Activated naive CD4-positive, alpha-beta T cell treated with Interleukin-2 at 50 U/mL for 16 hours (primary cell): ENCODE measurements around the gene FAM53A.

Experiments
- DNase-seq: peaks from one replicate; pipeline ENCODE4 v3.0.0-alpha.2; 2020

The FAM53A gene

DNA sequence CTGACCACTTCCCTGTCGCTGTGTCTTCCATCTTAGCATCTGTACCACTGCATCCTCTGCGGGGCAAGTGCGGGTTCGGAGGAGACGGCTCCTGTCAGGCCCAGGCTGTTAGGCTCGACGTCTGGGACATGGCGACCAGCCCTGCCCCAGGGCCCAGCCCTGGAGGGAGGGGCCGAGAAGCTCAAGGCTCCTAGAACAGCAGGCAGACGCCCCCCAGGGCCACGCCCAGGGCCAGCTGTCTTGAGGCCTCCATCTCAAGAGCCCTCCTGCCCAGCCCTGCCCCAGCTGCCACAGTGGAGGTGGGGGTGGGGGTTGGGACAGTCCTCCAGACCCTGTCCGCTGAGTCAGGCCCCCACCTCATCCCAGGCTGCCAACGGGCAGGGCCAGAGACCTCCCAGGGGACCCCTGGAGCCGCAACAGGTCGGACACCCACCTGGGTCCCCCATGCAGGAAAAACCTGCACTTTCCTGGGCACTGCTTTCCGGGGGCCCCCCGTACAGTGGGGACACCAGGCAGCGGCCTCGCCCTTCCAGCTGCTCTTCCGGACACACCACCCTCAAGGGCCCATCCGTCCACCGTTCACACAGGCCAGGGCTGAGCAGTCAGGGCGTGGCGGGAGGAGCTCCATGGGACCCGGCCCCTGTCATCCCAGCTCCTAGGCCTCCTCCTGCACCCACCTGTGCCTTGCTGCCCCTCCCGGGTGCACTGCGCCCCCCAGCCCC is 83.1 kb downstream of the FAM53A start:
- no peak for DNase-seq

DNA sequence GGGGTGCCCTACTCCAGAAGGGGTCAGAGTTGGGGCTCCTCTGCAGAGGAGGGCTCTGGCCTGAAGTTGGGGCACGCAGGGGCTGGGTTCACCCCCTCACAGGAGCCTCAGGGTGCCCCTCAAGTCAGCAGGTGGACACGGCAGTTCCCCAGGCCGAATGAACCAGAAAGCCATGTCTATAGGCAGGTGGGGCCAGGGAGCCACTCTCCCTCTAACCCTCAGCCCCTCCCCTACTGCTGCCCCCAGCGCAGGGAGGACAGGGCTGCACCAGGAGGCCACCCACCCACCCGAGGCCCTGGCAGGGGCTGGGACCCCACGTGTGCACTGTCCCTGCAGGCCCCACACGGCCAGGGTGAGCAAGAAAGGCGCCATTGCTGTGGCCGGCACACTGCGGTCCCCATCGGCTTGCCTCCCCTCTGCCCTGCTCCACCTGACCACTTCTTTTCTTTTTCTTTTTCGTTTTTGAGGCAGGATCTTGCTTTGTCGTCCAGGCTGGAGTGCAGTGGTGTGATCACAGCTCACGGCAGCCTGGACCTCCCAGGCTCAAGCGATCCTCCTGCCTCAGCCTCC is 83.8 kb downstream of the FAM53A start:
- DNase-seq, result no peak

DNA sequence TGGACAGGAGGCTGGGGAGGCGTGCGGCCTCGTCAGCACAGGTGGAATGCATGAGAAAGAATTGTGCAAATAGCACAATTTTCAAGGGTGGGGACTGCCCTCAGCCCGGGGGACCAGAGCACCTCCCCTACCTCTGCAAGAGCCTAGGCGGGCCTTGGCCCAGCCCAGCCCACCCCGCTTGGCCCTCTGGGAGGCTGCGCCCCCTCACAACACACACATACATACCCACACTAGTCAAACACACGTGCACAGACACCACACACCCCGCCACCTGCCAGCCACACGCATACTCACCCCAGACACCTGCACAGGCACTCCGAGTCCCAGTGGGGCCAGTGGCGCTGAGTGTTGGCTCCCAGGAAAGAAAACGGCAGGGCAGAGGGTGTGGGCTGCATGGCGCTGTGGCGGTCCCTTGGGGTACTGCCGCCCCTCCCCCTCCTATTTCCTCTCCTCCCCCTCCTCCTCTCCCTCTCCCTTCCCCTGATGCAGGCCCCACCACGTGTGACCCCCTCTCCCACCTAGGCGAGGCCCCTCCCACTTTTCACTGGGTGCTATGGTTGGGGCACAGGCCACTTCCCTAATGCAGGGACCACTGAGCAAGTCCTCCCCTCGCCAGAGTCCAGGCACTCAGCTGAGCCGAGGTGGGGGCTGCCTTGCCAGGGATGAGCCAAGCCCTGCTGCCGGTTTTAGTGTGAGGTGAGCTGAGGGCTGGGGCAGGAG is 84.5 kb downstream of the FAM53A start:
- no peak for DNase-seq

DNA sequence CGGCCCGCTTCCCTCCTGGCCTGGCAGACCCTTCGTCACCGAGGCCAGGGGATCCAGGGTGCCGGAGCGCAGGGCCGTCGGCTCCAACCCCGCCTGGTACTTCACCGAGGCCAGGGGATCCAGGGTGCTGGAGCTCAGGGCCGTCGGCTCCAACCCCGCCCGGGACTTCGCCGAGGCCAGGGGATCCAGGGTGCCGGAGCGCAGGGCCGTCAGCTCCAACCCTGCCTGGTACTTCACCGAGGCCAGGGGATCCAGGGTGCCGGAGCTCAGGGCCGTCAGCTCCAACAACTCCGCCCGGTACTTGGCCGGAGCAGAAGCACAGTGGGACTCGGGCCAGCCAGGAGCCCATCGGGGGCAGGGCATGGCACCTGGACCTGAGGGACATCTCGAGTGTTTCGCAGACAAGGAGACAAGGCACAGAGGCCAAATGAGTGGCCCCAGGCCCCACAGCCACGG is 85.1 kb downstream of the FAM53A start:
- DNase-seq, result no peak

DNA sequence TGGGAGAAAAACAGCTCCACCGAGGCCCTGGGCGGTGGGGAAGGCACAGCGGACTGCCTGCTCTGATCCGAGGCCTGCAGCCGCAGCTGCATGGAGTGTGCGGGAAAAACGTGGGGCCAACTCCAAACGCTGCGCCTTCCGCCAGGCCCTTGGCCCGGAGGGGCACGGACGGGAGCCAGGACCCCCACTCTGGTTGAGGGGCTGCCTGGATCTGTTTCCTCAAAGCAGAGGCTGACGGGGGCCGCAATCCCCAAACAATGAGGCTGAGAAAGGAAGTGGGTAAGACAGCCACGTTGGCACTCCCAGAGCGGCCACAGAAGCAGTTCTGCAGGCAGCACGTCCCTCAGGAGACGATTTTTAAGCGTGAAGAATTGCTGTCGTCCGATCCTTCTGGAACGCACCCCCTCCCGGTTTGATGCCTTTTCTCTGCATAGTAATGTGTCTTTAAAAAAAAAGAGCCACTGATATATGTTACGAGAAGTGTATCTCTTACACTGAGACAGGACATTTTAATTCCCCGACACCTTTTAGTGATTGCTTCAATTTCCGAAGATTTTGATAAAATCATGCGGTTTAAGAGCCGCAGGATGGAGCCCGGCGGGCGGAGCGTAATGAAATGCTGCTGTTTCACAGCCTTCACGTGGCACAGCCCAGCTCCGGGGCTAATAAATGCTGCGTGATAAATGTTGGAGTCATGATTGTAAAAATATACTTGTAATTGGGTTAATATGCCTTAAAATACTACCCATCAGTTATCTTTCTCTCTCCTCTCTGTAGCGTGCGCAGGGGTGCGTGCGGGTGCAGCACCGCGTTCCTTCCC is 85.7 kb downstream of the FAM53A start:
- no peak for DNase-seq

DNA sequence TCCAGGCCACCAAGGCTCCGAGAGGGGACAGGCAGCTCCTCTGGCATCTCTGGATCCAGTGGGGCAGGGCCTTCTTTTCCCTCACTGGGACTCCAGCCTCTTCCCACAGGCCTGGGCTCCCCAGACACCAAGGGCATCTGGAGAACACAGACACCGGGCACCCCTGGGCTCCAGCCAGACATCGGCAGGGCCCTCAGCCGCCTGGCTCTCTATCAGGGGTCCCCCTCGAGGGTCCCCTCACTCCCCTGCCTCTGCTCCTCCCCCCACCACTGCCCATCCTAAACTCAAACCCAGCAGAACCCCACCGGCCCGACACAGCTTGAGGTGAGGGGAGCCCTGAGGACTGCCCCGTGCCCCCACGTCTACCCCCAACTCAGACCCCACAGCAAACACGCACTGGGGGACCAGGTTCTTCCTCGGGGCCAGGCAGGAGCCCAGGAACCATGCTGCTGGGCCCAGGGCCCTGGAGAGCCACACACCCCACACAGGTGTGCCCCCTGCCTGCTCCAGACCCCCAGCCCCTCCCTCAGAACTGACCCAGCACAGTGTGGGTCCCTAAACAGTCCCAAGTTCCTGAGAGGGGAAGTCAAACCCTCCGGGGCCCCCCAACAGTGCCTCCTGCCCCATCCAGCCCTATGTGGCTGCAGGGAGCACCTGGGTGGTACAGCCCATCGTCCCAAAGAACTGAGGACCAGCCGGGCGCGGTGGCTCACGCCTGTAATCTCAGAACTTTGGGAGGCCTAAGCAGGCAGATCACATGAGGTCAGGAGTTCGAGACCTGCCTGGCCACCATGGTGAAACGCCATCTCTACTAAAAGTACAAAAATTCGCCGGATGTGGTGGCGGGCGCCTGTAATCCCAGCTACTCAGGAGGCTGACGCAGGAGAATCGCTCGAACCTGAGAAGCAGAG is 86.8 kb downstream of the FAM53A start:
- DNase-seq, result no peak

DNA sequence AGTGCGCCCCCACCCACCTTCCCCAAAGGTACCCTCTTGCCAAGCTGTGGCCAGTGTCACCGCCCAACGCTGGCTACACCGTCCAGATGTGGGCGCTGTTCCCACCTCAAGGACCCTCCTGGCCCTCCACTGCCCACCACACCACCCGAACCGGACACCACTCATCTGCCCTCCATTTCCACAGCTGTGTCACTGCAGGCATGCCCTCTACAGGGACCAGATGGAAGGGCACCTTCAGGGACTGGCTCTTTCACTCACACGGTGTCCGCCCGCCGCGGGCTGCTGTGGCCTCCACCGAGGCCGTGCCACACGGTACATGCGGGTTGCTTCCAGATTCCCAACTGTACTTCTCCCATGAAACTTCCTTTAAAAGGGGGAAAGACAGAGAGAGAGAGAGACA is 87.7 kb downstream of the FAM53A start:
- DNase-seq, result no peak

DNA sequence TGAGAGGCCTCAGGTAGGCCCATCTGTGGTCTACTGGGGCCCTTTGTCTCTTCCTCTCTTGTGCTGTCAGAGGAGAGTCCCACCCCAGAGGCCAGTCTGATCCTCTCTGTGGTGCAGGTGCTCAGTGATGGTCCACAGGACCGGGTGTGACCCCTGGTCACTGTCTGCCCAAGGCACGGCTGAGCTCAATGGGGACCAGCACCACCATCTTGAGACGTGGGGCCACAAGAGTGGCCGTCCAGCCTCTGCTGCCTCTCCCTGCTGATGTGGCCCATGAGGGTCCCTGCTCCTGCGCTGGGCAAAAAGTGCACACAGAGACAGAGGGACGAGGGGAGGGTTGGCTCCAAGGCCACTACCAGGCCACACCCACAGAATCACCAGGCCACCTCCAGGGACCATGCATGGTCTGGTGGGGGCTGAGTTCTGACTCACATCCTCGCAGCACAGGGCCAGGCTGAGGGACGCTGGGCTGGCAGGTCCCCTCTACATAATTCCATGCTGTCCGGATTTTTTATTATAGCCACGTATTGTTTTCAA is 88.3 kb downstream of the FAM53A start:
- no peak for DNase-seq

DNA sequence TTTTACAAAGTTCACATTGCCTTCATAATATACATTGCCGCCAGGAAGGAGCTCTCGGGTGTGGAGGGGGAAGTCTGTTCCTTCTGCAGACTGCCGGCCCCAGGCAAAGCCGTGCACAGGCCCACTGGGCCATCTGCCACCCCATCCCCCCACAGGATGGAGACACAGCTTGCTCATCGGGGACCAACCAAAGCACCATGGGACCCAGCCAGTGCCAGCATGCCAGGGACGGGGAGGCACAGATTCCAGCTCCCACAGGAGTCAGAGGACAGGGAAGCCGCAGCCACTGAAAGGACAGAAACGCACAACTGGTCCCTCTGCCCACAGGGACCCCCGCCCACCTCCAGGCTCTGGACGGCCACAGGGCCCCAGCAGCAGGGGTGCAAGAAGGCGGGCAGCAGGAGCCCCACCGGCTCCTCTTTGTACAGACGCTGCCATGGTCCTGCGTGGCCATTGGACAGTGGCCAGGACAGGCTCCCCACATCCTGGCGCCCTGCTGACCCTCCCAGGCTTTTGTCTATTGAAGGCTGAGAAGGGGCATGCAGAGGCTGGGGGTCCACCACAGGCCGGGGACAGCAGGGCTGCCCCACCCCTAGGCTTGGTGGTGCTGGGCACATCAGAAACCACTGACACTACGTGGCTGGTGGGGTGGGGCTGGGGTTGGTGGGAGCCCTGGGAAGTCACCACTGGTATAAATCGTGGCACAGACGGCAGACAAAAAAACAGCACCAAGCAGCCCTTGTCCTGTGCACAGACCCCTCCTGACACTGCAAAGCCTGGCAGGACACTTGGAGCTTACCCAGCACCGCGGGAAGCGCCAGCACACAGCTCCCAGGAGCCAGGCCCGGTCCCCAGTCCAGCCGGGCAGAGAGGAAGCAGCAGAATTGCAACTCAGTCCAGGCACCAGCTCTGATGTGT is 89.0 kb downstream of the FAM53A start:
- DNase-seq, result no peak

DNA sequence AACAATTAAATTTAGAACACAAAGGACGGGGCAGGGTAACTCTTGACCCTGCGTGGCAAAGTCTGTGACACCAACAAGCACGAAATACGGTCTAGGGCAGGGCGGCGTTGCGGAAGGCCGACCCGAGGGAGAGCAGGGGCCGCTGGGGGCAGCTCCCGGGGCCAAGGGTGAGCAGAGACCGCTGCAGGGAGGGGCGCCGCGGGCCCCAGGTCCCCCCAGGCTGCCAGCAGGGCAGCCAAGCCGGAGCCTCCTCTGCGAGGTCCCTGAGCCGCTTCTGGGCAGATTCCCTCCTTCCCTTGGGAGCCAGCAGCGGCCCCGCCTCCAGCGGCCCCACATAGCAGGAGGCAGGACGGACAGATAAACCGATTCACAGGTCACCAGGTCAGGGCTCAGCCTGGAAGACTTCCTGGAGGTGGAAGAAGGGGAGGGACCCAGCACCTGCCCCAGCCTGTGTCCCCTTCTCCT is 90.2 kb downstream of the FAM53A start:
- DNase-seq, result no peak

DNA sequence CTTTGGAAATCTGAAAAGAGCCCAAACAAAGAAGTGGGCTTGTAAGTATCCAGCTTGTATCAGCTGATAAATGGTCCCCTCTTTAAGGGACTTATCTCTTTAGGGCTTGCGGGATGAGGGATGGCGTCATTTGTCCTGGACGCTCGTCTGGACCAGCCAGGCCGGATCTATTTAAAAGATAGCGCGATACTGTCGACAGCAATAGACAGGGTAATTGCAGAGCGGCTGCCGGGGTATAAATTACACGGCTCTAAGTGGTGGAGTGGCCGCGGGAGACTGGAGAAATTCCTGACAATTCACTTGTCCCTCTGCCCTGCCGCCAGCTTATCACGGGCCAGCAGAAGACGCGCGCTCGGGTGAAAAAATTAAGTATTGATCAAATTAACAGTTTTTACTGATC is 90.7 kb downstream of the FAM53A start:
- DNase-seq, result no peak

DNA sequence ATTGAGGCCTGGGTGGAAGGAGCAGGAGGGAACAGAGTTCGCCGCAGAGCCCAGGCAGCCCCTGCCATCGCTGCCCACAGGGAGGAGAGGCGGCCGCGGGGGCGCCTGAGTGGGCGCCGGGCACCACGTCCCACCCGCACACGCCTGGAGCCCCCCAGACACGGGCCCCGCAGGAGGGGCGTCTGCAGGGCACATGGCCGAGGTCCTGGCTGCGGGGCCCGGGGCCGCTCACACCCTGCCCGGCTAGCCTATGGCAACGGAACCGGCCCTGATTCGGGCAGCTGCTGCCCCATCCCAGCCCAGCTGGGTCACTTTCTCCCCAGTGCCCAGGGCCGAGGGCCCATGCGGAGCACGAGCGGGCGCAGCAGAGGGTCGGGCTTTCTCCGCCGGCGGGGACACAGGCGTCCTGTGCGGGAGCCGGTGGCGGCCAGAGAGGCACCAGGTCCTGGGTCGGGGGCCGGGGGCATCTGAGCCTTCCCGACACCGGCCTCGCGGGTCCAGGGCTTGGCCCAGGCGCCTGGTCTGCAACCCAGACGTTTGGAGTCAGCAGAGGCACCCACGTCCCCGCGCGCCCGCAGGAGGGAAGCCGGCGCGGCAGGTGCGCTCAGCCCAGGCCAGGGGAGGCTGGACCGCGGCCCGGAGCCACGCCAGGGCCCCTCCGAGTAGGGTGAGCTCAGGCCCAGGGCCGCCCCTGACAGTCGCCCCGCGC is 91.2 kb downstream of the FAM53A start:
- DNase-seq, result no peak

DNA sequence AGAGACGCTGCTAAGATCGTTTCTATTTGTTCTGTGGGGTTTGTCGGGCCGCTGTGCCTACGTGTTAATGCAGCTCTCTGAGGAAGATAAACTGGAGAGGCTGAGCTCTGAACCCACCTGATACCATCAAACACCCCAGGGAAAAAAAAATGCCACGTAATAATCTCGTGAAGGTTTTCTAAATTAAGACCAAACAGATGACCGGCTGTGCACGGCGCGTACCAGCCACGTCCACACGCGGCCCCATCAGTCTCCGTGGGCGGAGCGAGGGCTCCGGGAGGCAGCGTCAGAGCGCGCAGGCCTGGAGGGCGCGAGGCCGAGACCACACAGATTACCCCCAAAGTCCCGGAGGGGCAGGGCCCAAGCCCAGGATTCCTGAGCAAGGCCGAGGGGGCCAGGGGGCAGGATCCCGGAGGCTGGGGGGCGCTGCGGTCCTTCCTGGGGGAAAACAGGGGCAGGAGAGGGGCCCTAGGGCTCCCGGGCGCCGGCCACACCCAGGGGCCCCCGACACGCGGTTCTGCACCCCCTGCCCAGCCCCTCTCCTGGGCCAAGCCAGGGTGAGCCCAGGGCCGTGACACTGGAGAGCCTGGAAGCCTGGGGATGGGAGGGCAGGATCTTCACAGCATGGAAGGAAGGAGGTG is 91.9 kb downstream of the FAM53A start:
- no peak for DNase-seq

DNA sequence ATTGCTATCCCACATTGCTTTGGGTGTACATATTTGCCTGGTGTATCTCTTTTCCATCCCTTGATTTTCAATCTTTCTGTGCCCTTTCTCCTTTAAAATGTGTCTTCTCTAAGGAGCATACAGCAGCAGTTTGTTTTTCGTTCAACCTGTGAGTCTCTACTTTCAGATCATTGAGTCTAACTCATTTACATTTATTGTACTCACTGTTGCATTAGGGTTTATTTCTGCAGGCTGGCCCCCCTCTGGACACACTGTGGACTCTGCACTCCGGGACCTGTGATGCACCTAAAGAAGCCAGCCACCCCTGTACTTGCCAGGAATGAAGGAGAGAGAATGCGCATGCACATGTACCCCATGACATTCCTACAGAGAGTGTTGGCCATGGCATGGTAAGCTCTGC is 93.0 kb downstream of the FAM53A start:
- no peak for DNase-seq

DNA sequence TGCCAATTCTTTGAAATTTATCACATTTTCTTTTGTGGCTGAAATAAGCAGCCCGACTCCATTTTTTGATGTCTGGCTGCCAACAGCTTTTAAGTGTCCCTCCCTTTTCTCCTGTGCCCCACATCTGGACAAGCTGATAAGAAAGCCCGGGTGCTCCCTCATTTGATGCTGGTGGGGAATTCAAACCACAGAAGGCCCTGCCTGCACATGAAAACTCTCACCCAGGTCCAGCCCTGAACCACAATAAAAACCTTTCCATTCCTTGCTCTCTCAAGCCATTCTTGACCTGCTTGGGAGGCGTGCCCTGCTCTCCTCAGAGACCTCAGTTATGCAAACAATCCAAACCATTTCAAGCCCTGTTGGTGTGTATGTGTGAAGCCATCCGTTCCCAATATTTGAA is 93.9 kb downstream of the FAM53A start:
- DNase-seq, result no peak
